Myocyte (in vitro differentiated cells): Measurements from ENCODE around the gene PGLYRP2. TPM values are rescaled to one million over a fixed set of nuclear protein-coding genes. Genes with fewer than 3 reads are reported as not detected.

Experiments
- DNase-seq: peaks from one replicate; pipeline ENCODE4 v3.0.0-alpha.2; 2012; ENCODE audit warnings: low read depth
- total RNA-seq: library from RNA; depleted of rRNA; stranded (reverse); fragments of >200 nt; gene quantifications from 2 replicates; pipeline ENCODE4 v1.2.3, GENCODE V29; 2014

Gene PGLYRP2
- total RNA-seq, 1 donor from 2014 or later: not detected

GRCh38 chr19:15456871-15457700 lies 22.2 kb downstream of the PGLYRP2 start:
- no peak for DNase-seq

- no peak for DNase-seq
Measured at GRCh38 chr19:15456441-15456840, 22.9 kb downstream of the PGLYRP2 start.

- no peak for DNase-seq
Measured at GRCh38 chr19:15455996-15456395, 23.3 kb downstream of the PGLYRP2 start.

GRCh38 chr19:15453906-15454860 lies 25.1 kb downstream of the PGLYRP2 start:
- DNase-seq: no peak

GRCh38 chr19:15453091-15453578 lies 26.2 kb downstream of the PGLYRP2 start:
- DNase-seq: no peak

- peak; percentile 97 for DNase-seq
Measured at GRCh38 chr19:15452111-15453047, 26.9 kb downstream of the PGLYRP2 start.

GRCh38 chr19:15450528-15450890 lies 28.8 kb downstream of the PGLYRP2 start:
- DNase-seq: no peak

GRCh38 chr19:15449620-15450527 lies 29.4 kb downstream of the PGLYRP2 start, which contains the start of gene WIZ:
TSS of gene WIZ (minus strand) at chr19:15449956. CDS start at chr19:15448307, 1,649 bp downstream.
- DNase-seq: peak; percentile 72

- no peak for DNase-seq
Measured at GRCh38 chr19:15448778-15449619, 30.3 kb downstream of the PGLYRP2 start.

GRCh38 chr19:15448044-15448777 lies 31.1 kb downstream of the PGLYRP2 start:
- DNase-seq: no peak

- DNase-seq: no peak
Measured at GRCh38 chr19:15447057-15447456, 32.2 kb downstream of the PGLYRP2 start.

- peak; percentile 83 for DNase-seq
Measured at GRCh38 chr19:15445807-15446376, 33.4 kb downstream of the PGLYRP2 start.

GRCh38 chr19:15445227-15445605 lies 34.1 kb downstream of the PGLYRP2 start:
- no peak for DNase-seq

- DNase-seq: peak; percentile 46
Measured at GRCh38 chr19:15444505-15445226, 34.6 kb downstream of the PGLYRP2 start.

- peak; percentile 72 for DNase-seq
Measured at GRCh38 chr19:15443838-15444237, 35.5 kb downstream of the PGLYRP2 start.

GRCh38 chr19:15443325-15443724 lies 36.0 kb downstream of the PGLYRP2 start:
- no peak for DNase-seq
